ENCODE results near the gene SETBP1.

DNA sequence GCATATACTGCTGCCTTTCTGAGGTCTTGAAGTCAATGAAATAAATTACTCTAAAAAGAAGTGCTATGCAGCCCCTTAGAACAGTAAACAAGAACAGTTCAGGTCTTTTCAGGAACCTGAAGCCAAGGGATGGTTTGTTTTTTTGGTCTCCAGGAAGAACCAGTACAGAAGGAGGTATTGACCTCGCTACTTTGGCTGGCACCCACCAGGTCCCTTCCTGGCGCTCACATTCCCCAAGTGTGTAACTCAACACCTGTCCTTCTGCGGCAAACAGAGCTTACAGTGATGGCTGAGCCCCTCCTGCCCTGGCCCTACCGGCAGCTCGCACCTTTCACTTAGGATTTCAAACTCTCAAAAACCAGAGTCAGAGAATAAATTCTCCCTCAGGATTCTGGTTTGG lies 51.9 kb downstream of the SETBP1 start:
- TF ChIP-seq, protein P1, sequence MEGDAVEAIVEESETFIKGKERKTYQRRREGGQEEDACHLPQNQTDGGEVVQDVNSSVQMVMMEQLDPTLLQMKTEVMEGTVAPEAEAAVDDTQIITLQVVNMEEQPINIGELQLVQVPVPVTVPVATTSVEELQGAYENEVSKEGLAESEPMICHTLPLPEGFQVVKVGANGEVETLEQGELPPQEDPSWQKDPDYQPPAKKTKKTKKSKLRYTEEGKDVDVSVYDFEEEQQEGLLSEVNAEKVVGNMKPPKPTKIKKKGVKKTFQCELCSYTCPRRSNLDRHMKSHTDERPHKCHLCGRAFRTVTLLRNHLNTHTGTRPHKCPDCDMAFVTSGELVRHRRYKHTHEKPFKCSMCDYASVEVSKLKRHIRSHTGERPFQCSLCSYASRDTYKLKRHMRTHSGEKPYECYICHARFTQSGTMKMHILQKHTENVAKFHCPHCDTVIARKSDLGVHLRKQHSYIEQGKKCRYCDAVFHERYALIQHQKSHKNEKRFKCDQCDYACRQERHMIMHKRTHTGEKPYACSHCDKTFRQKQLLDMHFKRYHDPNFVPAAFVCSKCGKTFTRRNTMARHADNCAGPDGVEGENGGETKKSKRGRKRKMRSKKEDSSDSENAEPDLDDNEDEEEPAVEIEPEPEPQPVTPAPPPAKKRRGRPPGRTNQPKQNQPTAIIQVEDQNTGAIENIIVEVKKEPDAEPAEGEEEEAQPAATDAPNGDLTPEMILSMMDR (conservative IDR thresholded peaks at IDR 0.05; ENCODE audit: low read depth, low read length), result no peak
- no peak for TF ChIP-seq EZH2 (IDR thresholded peaks at IDR 0.05; ENCODE audit: borderline replicate concordance, low read depth, low read length, poor library complexity, severe bottlenecking)
